IPS-18c (cell line): ENCODE data around the gene ANKS1B.

Experiments
- H3K4me3 ChIP-seq: 2 replicates; pipeline ENCODE4 v1.7.0; 2013; ENCODE audit warnings: low read depth, mild to moderate bottlenecking, low read length, moderate library complexity; ENCODE audit not compliant: insufficient read depth
- H3K9me3 ChIP-seq: one replicate; pipeline ENCODE4 v1.6.1; 2013; ENCODE audit warnings: mild to moderate bottlenecking, low read length, moderate library complexity; ENCODE audit not compliant: control insufficient read depth, insufficient read depth

ANKS1B gene

DNA sequence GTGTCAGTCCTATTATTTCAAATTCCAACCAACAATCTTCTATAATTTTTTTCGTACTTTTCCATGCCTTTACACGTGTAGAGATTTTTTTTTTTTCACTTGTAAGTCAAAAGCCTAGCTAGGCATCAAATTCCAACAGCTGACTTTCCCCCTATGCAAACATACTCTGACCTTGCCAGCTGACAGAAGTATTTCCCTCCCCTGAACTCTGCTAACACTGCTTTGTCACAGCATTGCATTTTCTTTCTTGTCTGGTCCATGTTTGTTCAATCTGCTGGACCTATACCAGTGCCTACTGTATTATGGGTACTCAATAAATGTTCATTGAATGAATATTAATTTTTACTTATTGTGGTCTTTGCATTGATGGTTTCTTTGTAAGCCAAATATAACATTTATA is 772.5 kb downstream of the ANKS1B start:
- no peak overlapping the region for H3K4me3 ChIP-seq
- no peaks in the 10 kb centered on the region for H3K9me3 ChIP-seq

DNA sequence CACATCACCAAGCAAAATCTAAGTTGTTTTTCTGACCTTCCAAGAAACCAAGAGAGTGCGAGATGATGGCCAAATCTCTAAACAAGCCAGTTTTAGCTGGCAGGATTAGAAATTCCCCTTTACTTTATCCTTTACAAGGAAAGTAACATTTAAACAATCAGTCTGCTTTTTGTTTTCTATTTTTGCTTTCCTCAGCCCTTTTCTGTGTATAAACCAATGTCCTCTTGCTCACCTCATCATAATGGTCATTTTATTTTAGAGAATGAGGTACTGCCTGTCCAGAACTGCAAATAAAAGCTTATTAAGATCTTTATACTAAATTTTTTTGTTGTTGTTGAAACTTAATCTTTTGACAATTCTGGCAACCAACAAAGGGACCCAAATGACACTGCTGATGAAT is 779.6 kb downstream of the ANKS1B start:
- no peaks in the 10 kb centered on the region for H3K9me3 ChIP-seq
- H3K4me3 ChIP-seq: no peak overlapping the region

DNA sequence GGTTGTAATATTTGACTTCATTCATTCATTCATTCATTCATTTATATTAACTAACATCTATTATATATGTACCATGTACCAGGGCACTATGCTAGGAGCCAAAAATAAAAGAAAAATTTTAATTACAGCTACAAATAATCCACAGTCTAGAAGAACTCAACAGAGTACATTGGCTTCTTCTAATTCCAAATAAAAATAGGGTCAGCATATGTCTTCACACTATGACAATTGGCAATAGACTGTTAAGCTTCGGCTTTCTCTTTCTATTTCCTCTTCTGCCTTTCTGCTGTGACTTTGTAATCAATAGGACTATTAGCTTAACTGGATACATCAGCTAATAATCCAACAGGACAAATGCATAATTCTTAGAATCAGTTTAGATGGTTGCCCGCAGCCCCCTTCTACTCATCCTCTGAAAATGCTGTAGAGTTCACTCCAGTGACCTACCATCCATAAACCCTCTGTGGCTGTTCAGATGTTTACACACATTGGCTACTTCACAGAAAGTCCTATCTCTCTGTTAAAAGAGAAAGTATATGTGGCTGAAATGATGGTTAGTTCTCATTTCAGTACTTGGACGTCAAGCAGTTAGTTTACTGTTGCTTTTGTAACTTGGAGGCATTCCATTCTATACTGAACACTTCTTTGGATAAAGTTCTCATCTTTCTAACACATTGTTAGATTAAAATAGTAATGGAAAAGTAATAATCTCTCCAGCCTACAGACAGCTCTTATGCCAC is 782.7 kb downstream of the ANKS1B start:
- H3K9me3 ChIP-seq: no peaks in the 10 kb centered on the region
- H3K4me3 ChIP-seq: no peak overlapping the region

DNA sequence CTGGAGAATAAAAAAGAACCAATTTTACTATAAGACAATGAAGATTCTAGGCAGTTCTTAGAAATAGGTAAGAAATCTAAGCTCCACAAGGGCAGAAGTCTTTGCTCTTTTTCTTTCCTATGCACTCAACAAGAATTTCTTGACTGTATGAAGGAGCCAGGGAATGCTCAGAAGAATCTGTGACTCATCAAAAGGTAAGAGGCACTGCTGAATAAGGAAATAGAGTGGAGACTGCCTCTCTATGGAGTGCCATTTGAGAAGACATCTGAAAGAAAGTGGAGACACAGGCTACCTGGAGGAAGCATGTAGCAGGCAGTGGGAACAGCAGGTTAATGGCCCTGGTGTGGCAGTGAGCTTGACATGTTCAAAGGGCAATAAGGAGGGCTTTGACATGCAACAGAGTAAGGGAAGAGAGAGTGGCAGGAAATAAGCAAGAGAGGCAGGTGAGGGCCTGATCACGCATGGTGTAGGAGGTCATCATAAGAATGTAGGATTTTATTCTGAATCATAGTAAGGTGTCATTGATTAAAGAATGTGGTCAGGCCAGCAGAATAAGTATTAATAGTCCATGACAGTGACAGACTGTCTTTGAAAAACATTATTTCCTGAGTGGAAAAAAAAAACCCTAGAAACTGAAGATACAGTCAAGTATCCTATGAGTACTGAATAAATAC is 783.9 kb downstream of the ANKS1B start:
- H3K9me3 ChIP-seq: no peaks in the 10 kb centered on the region
- H3K4me3 ChIP-seq: no peak overlapping the region

DNA sequence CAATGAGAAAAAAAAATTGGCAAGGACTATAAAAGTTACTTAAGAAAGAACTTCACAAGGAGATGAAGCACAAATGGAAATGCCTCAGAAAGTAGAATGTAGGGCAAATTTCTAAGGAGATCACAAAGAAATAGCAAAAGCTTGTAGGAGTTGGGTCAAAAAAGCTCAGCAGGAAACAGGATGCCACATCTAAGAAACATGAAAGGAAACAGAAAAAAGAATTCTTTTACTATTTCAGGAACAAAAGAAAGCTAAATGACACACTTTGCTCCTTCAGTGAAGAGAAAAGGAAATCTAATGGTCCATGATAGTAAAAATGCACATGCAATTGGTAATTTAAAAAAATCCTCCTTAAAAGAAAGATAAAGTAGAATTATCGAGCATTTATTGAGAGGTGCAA is 789.3 kb downstream of the ANKS1B start:
- Histone ChIP-seq H3K4me3 (no peak overlapping the region), H3K9me3 (no peaks in the 10 kb centered on the region)

DNA sequence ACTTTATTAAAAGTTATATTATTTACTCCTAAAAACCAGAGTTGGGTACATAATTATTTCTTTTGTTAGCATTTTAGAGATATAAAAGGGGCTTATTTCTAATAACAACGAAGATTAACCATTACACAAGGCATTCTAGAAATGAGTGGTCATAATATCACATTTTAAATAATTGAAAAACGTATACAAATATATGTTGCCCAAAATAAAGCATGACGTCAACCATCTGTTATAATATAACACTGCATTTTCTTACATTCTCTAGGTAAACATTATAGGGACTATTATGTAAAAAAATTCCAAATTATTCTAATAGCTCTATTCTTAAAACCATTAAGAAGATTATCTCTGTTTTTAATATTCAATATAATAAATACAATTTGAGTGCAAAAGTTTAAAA is 792.2 kb downstream of the ANKS1B start:
- Histone ChIP-seq H3K9me3 (peaks cover 2% of the 10 kb centered on the region), H3K4me3 (no peak overlapping the region)

DNA sequence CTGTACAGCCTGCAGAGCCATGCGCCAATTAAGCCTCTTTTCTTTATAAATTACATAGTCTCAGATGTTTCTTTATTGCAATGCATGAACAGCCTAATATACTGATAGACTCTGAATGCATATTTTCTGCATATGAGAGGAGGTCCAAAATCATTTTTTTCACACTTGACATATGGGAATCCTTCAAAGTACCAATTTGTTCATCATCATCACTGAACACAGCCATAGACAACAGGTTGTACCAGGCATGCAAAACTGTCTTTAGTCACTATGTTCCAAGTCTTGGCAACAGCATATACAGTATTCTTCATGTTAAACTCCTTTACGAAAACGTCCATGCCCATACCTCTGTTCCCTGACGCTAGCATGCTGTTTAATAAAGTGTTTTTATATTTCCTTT is 807.9 kb downstream of the ANKS1B start:
- no peaks in the 10 kb centered on the region for H3K9me3 ChIP-seq
- no peak overlapping the region for H3K4me3 ChIP-seq

DNA sequence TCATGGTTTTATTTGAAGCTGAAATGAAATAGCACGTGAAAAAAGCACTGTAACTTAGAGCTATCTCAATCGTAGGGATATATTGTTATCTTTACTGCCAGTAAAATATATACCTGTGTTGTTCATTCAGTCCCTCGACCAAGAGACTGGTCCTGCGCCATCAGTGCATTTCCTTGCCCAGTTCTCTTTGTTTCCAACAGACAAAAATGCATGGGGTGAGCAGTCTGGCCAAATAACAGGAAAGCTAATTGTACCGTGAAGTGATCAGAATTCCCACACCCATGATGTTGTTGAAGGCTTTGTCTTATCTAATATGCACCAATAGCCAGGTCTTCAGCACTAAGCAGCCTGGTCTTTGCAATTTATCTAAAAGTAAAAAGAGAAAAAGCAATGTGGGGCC is 814.3 kb downstream of the ANKS1B start:
- no peak overlapping the region for H3K4me3 ChIP-seq

DNA sequence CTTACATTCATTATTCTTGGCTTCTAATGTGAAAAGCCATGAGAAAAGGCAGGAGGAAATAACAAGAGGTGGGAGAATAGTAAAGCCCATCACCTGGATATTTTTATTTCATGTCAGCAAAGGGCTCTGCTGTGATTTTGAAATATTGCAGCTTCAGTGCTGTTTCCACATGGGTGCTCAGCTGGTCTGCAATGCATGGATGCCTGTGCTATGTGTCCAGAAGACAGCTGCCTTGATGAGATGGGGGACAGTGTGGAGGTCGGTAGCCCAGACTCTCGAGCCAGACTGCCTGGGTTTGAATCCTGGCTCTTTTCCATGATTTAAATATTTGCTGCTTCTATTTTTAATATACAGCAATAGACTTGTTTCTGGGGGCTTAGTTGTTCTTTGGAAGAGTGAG is 814.7 kb downstream of the ANKS1B start:
- Histone ChIP-seq H3K9me3 (no peaks in the 10 kb centered on the region), H3K4me3 (no peak overlapping the region)

More for the DNA sequence above, 814.3 kb downstream of the ANKS1B start:
- H3K9me3 ChIP-seq: no peaks in the 10 kb centered on the region

DNA sequence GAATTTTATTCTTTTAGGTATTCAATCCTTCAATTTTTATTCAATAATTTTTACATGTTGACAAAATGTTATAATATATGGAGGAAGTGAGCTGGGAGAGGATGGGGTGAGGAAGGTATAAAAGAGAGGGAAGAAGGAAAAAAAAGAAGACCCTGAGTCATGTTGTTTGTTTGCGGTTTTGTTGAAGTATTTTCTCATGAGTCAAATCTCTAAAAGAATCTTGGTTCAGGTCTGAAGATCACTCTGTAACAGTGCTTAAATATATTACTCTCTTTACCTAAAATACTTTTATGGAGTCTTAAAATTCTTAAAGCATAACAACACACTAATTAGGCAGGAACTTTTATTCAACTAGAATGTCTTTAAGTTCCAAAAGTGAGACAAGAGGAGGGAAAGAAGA is 826.8 kb downstream of the ANKS1B start:
- Histone ChIP-seq H3K9me3 (peaks cover 4% of the 10 kb centered on the region), H3K4me3 (no peak overlapping the region)

DNA sequence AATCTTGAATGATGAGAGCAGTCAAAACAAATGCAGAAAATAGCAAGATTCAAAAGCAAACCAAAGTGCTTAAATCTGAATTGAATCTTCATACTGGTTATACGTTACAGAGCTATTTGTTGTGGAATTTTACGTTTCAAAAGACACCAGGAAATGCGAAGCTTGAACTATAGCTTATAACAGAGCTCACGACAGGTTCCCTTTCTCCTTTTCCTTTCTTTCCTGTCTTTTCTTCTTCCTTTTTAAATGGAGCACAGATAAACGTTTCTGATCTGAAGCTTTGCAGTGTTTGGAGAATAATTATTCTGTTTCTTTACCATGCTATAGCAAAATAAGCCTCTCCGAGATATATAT is 829.8 kb downstream of the ANKS1B start:
- no peak overlapping the region for H3K4me3 ChIP-seq
- H3K9me3 ChIP-seq: peaks cover 4% of the 10 kb centered on the region

DNA sequence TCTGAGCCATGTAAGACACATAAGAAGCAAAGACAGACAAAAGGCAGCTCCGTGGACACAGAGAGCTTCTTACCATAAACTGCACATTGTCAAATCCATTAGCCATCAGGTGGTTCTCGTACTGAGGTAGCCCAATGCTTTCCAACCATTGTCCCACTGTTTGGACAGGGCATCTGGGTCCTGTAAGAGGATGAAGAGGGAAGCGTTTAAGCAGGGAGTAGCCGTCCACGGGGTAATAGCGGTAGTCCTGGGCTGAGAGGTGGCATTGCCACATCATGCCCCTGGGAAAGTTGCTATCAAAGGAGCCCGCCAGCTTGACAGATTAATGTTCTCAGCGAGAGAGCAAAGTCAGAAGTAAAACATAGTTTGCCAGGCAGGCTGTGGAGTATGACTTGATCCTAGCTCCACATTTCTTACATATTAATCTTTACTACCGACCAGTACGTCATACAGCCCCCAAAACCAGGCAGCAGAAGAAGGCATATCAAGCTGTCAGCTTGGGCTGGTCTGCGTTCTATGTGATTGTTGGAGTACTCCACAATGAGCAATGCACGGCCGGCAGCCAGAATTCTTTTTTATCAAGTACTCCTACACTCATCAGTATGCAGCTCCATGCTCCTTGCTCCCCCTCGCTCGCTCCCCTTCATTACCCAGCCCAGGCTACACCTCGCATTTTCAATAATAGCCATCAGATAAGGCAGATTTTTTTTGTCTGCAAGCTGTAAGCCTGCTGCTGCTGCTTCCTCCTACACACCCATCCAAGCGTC is 830.3 kb downstream of the ANKS1B start:
- no peak overlapping the region for H3K4me3 ChIP-seq
- H3K9me3 ChIP-seq: peaks cover 4% of the 10 kb centered on the region

DNA sequence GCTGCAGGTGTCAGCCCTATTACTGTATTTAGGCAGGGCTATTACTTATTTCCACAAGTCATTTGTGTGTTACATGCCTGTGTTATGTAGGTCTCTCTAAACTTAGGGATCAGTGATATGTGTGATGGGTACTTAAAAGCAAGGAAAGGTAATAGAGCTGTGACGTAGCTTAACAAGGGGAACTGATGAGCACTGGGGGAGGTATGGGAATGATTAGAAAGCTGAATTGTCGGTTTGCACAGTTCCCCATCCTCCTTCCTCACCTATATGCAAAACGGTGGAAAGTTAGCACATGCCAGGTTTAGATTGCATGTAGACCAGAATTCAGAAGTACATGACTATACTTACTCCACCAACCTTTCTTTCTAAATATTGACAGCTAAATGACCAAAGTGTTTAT is 831.4 kb downstream of the ANKS1B start:
- Histone ChIP-seq H3K4me3 (no peak overlapping the region), H3K9me3 (no peaks in the 10 kb centered on the region)

DNA sequence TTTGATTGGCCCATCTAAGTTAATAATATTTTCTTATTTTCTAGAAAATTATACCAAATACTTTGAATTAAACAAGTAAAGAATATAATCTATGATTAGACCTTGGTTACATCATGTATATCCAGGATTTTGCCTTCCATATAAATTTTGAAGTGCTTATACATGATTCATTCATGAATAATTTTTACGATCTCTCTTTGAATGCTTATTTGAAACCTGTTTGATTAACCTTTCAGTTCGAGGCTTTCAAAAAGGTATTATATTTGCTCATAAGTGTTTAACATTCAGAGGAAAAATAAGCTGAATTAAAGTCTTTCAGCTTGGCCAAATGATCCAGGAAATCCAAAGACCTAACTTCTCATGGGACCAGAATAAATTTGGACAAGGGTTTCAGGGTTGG is 832.4 kb downstream of the ANKS1B start:
- Histone ChIP-seq H3K4me3 (no peak overlapping the region), H3K9me3 (no peaks in the 10 kb centered on the region)

DNA sequence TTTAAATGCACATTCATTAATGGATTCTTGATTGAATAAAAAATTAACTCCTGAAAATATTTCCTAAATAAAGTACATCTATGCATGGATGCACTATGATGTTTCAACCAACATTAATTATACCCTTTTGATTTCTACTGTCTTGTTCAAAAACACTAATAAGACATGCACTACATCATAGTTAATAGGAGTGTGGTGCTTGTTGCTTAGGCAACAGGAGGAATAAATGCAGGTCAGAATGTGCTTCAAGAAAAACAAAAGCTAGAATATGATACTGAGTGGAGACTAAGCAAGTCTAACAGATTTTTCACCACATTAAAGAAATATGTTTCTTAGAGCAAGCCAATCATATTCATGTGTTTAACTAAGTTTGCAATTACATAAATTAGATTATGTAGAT is 833.0 kb downstream of the ANKS1B start:
- no peak overlapping the region for H3K4me3 ChIP-seq
- no peaks in the 10 kb centered on the region for H3K9me3 ChIP-seq

DNA sequence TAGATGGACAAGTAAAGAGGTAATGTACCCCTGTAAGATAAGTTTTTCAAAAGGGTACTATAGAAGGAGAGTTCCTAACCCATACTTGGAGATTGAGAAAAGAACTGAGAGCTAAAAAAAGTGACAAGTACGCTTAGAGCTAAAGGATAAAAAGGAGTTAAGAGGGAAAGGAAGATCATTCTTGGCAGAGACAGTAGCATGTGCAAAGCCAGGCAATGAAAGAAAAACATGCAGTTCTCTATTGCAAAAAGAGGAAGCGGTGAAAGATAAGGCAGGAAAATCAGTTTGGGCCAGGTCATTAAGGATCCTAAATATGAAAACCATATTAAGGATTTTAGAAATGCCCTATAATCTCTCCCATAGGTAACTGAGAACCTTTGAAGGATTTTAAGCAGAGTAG is 837.6 kb downstream of the ANKS1B start:
- no peak overlapping the region for H3K4me3 ChIP-seq
- no peaks in the 10 kb centered on the region for H3K9me3 ChIP-seq

DNA sequence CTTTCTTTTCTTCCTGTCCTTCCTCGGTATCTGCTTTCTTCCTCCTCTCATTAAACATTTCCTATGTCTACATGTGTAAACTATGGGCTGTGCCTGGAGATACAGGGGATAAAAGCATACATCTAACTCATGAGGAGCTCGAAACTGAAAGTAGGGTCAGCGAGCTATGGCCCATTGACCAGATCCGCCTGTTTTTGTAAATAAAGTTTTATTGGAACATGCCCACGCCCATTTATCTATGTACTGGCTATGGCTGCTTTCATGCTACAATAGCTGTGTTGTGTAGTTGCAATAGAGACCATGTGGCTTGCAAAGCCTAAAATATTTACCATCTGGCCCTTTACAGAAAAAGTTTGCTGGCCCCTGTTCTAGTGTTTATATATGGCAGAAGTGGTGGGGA is 838.0 kb downstream of the ANKS1B start:
- Histone ChIP-seq H3K4me3 (no peak overlapping the region), H3K9me3 (no peaks in the 10 kb centered on the region)

DNA sequence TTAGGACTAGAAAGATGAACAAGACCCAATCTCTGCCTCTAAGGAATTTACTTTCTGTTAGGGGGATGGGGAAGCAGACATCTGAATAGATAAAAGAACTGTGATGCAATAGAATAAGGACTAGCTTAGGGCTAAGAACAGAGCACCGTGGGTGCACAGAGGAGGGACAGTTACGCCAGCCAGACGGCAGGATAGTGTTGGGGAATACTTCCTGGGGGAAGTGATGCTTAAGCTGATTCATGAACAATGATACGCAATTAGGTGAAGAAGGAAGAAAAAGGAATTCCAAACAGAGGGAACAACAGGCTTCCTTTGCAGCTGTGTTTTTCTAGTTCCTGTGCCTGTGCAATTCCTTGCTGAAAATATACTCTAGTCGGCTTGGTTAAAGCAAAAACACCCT is 838.6 kb downstream of the ANKS1B start:
- no peaks in the 10 kb centered on the region for H3K9me3 ChIP-seq
- no peak overlapping the region for H3K4me3 ChIP-seq
